Measurements from ENCODE around the gene TBC1D22A.

DNA sequence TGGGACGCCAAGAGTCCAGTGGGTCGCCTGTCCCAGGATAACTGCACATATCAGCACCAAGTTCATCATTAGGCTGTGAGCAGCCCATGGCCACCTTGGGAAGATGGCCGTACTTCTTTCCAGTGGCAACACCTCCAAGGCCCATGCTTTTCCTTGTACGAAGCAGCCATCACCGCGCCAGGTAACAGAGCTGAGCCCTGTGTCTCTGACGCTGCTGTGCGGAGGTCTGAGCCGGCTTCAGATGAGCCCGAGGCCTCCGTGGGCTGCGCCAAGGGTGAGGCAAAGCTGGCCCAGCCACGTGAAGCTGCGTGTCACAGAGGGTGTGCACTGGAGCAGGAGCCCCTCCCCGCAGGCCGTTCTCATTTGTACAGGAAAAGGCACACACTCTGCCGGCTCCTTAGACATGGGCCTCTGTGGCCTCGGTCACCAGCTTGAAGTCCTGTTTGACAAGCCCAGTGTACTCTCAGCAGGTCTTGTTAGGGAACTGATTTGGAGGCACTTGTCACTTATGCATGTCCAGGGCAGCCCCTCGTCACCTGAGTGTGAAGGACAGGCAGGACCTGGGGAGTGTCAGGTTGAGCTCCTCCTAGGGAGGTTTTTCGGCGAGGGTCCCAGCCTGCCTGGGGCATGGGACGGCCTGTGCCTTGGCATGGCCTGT is 401.5 kb downstream of the TBC1D22A start:
- TF ChIP-seq, protein P1, sequence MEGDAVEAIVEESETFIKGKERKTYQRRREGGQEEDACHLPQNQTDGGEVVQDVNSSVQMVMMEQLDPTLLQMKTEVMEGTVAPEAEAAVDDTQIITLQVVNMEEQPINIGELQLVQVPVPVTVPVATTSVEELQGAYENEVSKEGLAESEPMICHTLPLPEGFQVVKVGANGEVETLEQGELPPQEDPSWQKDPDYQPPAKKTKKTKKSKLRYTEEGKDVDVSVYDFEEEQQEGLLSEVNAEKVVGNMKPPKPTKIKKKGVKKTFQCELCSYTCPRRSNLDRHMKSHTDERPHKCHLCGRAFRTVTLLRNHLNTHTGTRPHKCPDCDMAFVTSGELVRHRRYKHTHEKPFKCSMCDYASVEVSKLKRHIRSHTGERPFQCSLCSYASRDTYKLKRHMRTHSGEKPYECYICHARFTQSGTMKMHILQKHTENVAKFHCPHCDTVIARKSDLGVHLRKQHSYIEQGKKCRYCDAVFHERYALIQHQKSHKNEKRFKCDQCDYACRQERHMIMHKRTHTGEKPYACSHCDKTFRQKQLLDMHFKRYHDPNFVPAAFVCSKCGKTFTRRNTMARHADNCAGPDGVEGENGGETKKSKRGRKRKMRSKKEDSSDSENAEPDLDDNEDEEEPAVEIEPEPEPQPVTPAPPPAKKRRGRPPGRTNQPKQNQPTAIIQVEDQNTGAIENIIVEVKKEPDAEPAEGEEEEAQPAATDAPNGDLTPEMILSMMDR (IDR thresholded peaks at IDR 0.05; ENCODE audit: poor library complexity): no peak
- no peak for TF ChIP-seq EZH2 (IDR thresholded peaks at IDR 0.05; ENCODE audit: borderline replicate concordance)
